HG02938 (cell line): ENCODE measurements around the gene BTBD6.

ENCODE experiments used
- ATAC-seq: cut with Tn5 transposase; IDR thresholded peaks from one replicate; pipeline ENCODE4 v1.9.1; 2021; ENCODE audit warnings: mild to moderate bottlenecking, moderate library complexity; ENCODE audit not compliant: unreplicated experiment

The BTBD6 gene

DNA sequence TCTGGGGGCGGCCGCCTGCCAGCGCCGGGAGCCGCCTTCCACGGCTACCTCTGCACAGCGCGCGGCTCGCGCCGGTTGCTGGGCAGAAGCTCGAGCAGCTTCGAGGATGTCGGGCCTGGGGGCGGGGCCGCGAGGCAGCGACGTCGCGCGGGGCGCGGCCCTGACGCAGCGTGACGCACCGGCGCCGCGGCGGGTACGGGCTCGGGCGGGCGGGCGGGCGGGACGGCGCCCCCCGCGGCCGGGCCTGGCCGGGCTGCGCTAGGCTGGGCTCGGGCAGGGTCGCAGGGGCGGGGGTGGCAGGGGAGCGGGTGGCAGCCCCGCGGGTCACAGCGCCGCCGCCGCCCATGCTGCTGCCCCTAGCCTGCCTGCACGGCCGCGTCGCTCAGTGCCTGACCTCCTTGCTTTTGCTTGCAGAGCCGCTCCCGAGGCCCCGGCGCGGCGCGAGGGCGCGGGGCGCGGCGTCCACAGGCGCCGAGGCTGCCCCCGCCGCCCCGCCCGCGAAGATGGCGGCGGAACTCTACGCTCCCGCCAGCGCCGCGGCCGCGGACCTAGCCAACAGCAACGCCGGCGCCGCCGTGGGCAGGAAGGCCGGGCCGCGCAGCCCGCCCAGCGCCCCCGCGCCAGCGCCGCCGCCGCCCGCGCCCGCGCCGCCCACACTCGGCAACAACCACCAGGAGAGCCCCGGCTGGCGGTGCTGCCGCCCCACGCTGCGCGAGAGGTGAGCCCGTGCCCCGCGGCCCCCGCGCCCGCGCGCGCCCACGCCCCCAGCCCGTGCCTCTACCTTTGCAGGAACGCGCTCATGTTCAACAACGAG, at the start of gene BTBD6:
Gene BTBD6 (plus strand): TSS at position 166 of the 814 bp plus-strand sequence. CDS start 179 bp downstream, at position 345.
- ATAC-seq: peak; percentile 58

DNA sequence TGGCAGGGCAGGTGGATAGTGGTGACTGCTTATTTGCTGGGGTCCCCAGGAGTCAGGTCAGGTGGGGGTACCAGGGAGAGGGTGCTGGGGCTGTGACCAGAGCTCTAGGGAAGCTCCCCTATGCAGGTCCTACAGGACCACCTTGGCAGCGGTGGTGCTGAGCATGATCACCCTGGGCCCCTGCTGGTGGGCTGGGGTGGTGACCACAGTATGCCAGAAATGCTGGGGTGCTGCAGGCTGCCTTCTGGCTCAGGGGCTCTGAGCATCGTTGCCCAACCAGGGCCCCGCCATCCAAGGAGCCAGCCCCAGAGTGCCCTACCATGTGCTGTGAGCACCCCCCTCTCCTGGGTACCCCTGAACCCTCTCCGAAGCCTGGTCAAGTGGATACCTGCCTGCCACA, 49.7 kb upstream of the BTBD6 start:
- no peak for ATAC-seq

DNA sequence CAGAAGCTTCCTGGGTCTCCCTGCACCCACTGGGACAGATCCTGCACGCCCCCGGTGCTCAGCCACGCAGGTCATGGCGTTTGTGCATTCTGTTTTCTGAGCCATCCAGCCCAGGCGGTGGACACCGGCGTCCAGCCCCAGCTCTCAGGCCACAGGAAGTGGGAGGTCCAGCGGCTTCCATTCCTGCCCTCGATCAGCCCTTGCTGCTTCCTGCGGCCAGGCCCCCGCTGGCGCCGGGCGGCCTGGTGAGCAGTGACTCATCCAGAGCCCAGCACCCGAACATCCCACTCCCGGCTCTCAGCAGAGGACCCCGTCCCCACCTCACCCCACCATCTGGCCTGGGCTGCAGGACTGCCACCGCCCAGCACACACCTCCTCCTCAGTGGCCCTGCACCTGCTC, 49.2 kb upstream of the BTBD6 start:
- ATAC-seq: no peak

DNA sequence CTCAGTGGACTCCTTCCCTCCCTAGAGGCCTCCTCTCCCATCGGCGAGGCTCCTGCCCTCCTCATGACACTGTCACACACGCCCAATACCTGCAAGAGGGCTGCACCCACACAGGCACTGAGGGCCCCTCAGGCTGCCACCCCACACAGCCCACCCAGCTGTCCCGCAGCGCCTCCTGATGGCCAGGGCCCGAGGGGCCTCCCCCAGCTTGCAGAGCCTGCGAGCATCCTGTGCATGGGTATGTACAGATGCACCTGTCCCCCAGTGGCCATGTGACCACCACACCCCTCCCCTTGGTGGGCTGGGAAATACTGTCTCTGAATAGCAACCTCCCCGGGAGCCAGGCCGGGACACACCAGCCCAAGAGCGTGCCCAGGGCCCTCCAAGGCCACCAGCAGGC, 48.3 kb upstream of the BTBD6 start:
- ATAC-seq: no peak

DNA sequence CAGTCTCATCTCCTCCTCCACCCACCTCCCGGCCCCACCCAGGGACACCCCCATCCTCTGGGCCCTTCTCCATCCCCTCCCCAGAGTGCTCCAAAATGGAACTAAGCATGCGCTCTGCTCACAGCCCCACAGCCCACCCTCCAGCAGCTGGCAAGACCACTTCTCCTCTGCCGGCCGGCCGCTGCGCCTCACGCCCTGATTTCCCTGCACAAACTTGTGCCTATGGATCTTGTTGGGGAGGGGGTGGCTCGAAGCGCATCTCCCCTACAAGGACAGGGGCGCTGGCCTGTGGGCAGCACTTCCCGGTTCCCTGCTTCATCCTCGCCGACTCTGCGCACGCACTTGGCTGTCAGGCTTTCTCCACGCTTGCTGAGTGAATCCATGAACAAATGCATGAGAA, 47.7 kb upstream of the BTBD6 start:
- ATAC-seq: no peak

DNA sequence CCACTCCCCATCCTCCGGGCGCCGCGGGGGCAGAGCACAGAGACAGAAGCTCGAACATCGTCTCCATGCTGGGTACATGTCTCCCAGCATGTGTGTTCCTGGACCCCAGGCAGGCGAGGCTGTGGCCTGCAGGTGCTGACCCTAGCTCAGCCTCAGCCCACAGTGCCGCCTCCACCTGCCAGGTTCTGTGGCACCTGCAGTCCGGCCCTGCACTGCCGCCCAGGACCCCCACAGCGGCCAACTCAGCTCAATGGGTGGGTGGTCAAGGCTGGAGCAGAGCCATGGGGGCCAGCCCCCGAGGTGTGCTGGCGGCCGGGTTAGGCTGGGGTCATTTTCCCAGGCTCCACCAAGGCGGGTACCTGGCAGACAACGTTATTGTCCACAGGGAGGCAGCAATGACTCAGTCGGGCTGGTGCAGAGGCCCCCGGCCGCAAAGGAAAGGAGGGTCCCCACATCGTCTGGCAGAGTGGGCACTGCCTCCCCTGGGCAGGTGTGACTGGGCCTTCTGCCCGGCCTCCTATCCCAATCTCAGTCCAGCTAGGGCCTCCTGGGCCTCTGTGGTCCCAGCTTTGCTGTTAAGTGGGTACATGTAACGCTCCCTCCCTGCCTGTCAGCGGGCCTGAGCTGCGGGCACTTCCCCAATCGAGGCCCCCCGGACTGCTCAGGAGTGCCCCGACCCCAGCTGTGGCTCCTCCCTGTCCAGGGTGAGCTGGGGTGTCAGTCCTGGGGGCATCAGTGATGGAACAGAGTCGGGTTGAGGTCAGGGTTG, 47.0 kb upstream of the BTBD6 start:
- ATAC-seq: no peak

DNA sequence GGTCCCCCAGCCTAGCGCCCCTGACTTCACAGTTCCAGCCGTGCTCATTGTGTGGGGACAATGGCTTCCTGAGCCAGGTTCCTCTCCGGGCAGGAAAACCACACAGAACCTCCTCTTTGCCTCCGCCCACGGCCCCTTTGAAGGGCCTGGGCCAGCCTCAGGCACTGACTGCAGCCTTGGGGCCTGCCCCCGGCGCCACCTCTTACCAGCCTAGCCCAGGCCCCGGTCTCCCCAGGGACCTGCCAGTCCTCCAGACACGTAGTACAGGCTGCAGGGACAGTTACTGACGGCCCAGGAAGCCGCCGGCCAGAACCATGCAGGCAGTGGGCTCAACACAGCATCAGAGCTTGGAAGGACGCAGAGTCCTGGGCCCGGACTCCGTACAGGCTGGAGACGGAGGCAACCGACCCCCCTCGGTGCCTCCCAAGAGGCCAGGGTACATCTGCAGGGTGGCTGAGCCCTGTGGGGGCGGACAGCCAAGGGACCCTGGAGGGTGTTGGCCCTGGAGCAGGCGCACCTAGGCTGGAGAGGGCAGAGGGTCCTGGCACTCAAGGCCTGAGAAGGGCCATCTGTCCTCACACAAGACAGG, 46.3 kb upstream of the BTBD6 start:
- ATAC-seq: no peak

DNA sequence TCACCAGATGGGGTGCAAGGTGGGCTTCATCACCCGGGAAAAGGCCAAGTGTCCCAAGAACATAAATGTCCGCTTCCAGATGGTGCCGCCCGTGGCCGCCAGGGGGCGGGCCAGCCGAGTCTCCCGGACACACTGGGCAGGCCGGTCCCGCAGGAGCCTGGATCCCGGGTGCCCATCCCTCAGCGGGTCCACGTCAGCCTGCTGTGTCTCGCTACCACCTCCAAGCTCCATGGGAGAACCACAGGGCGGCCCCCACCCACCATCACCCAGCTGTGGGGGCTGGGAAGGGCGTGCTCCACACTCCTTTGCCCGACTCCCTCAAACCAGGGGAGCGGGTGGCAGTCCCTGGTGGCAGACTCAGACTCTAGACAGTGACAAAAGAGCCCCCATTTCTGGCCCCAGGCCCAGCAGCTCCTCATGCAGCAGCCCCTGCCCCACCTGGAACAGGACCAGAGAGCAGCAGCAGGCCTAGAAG, 45.2 kb upstream of the BTBD6 start:
- no peak for ATAC-seq

DNA sequence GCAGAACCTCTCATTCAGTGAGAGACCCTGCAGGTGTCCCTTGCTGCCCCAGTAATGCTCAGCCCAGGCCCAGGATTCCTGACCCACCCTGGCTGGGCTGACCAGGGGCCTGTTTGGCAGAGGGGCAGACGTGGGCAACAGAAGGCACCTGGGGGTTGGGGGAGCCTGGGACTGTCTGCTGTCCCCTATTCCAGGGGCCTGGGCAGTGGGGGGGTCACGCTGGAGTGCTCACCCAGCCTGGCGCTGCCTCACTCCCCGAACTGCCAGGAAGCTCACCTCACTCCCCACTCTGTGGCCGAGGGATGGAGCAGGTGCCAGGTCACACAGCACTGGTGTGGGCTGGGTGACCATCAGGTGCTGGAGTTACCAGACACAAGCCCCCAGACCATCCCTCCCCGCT, 44.6 kb upstream of the BTBD6 start:
- ATAC-seq: no peak

DNA sequence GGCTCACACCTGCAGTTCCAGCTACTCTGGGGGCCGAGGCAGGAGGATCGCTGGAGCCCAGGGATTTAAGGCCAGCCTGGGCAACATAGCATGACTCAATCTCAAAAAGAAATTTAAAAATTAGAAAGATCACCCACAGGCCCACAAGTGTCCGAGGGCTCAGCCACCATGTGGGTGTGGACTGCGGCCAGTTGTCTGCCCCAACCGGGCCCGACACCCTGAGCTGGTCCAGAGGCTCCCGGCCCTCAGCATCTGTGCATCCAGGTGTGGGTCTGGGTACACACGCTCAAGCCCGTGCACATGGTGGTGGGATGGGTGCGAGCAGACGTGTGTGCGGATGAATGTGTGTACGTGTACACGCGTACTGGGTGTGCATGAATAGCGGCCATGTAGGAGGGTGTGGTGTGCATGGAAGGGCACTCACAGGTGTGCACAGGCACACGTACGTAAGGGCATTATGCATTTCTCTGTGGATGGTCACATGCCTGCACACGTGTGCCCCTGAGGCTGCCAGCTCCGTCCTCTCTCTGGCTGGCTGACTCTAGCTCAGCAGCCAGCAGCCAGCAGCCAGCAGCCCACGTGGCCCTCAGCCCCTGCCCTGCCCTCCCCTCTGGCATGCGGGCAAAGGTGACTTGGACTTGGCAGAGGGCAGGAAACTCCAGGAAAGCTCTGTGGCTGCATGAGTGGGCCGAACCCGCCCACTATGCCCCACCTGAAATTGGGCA, 44.0 kb upstream of the BTBD6 start:
- no peak for ATAC-seq

DNA sequence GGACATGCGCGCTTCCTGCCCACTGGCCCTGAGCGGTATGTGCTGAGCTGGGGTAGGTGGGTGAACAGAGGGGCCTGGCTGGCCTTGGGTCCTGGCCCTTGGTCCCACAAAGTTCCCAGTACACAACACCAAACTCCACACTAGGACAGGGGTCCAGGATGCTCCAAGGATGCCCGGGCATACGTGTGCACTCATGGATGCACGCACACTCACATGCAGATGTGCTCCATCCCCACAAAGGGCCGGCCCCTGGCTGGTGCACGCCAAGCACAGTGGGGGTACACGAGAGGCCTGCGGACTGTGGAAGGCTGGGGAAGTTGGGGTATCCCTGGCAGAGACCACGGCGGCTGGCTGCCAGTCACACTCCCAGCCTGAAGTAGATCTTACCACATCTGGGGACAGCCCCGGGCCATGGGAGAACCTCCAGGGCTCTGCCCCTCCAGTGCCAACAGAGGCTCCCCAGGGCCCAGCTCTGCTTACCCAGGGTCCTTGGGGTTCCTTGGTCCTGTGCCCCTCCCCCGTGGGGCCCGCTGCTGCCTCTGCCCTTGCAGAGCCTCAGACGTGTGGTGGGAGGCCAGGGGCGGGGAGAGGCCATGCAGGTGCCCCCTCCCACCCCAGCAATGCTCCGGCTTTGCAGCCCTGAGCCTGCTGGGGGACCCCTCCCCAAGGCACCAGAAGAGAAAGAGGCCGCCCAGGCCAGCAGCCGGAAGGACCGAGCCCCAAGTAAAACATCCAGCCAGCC, 43.2 kb upstream of the BTBD6 start:
- ATAC-seq: no peak

DNA sequence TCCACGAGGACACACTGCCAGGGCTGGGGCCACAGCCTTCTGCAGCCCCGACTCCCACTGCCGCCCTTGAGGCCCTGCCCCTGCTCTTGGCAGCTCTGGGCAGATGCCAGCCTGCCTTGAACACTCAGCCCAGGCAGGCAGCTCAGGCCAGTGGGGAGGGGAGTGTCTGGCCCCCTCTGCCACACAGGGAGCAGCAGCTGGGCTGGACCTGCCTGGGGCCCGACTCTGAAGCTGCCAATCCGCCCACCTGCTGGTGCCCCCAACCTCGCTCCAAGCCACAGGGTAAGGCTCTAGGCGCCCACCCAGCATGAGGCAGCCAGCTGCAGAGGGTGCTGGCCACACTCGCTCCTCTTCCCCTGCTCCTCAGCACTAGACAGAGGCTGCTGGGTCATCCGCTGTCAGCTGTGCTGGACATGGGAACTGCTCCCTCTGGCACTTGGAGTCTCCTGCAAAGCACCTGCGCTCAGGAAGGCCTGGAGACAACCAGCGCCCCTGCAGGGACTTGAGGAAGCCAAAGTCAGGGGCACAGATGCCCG, 42.6 kb upstream of the BTBD6 start:
- no peak for ATAC-seq

DNA sequence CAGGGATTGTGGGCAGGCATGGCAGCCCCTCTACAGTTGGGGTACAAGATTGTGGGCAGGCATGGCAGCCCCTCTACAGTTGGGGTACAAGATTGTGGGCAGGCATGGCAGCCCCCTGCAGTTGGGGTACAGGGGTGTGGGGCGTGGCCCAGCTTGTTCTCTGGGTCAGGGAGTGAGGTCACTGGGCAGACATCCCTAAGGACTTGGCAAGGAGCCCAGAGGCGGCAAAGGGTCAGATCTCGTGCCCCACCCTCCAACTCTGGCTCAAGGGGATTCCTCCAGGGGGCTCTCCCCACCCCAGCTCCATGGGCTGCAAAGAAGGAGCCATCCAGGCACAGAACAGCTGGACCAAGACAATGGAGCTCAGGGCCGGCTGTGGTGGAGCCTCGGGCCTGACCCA, 41.5 kb upstream of the BTBD6 start:
- no peak for ATAC-seq

DNA sequence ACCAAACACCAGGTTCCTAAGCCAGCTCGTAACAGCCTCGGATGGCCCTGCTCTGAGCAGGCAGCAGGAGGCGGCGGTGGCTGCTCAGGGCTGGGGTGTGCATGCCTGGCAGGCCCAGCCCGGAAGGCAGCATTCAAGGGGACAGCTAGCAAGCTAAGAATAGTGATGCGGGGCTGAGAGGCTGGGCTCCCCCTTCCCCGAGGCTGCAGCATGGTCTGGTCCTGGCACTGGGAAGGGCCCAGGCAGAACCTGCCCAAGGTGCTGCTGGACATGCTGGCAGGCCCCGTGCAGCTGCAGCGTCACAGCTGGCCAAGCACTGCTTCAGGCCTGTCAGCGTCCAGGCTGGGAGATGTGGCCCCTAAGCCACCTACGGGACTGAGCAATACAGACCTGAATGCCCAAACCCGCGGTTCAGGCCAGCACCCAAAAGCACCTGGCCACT, 40.9 kb upstream of the BTBD6 start:
- ATAC-seq: no peak

DNA sequence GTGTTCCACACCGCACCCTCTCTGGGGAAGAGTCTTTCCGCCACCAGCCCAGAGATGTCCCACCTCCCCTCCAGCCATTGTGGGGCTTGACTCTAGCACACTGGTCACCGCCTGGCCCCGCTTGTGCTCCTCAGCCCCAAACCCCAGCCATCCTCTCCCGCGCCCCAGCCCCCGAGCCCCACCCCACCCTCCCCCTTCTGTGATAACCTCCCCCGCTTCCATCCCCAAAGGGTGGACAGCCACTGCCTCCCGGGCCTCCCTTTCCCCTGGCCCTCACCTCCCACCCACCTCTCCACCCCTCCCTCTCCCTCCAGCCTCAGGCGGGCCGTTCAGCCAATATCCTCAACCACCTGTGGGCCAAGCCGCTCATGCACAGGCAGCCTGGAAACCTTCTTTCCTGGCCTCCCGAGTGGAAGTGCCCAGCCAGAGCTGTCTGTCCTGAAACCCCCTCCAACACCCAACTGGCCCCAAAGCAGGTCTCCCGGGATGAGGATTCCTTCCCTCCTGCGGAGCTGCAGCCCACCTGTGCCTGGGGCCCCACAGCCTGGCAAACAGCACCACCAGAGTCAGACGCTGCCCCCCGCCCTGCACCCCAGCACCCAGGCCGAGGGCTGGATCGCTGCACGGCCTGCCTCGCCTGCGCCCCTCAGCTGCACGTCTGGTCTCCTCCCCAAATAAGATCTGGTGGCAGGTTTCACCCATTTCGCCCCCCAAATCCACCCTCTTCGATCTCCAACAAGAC, 40.2 kb upstream of the BTBD6 start:
- no peak for ATAC-seq

DNA sequence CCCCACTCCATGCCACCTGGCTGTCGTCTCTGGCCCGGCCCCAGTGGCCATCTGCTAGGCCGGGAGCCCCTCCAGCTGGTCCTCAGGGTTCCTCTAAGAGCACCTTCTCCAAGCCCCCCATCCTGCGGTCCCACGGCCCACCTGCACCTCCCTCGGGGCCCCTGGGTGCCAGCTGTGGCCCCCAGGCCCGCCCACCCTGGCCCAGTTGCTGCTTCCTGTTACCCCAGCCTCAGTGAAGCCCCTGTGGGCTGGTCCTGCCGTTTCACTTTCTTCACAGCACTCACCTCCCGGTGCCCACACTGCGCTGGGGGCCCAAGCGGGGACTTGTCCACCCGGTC, 39.6 kb upstream of the BTBD6 start:
- ATAC-seq: no peak

DNA sequence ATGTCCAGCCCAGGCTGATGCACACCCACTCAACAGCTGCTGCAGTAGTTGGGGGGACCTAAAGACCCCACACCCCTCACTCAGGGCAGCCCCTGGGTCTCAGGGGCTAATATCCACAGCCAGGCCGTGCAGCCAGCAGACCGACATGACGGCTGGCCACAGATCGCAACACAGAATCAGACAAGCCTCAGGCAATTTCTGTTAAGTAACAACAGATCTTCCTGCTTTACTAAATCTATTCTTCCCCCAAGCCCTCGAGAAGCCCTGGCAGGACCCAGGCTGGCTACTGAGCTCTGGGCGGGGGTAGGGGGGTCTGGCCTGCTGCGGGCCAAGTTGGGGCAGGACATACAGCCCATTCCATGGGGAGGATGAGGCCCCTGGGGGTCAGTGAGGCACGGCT, 39.2 kb upstream of the BTBD6 start:
- ATAC-seq: no peak

DNA sequence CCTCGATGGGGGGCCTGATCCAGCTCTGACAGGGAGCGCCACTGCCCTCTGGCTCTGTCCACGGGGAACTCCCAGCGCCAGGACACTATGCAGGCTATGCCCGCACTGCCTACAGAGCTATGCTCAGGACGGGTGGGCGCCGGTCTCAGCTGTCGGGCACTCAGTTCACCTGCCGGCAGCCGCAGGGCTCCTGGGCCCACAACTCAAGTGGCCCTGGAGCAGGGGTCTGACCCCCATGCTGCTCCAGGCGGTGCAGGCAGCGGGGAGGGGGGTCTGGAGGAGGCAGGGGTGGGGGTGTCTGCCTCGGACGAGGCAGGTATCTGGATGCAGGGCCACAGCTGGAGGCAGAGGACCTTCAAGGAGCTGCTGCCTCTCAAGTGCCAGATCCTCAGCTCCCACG, 38.7 kb upstream of the BTBD6 start:
- ATAC-seq: no peak

DNA sequence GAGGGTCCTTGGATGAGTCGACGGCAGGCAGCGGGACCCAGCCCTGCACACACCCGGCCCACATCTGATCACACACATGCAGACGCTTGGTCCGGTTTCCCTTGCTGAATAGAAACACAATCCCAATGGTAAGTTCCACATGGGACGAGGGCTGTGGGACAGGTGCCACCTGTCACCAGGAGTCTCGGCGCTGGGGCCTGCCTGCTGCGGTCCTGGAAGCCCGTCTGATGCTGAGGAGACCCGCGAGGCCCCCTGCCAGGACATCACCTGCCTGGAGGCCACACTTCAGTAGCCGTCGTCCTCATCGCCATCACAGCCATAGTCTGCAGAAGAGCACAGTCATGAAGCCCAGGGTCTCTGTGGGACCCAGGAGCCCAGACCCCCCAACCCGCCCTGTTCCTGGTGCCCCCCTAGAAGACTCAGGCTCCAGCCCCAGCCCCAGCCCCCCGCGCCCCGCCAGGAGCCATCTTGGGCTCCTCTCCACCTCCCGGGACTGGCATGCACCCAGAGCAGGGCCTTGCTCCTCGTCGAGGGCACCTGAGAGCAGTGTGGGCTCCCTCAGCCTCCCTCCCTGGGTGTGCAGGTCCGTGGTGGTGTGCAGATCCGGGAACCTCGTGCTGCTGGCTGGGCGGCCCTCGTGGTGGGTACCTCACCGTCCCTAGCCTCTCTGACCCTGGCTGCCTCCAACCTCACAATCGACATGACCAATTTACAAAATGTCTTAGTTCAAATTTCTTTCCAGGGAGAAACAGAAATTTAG, 37.9 kb upstream of the BTBD6 start:
- no peak for ATAC-seq
